Stomach smooth muscle (tissue), 2 donors: ENCODE data around the gene ZSCAN1.
"Not testable (repeated sequence)": the region's sequence is repeated elsewhere in the genome, so short reads cannot be mapped to it uniquely, and the experiment has no call there.

Experiments
- H3K27ac ChIP-seq: one replicate; pipeline ENCODE4 v1.7.0; 2013; ENCODE audit warnings: mild to moderate bottlenecking, low read length, inconsistent platforms
- H3K27me3 ChIP-seq, 2 donors: one replicate each; pipeline ENCODE4 v1.7.0; 2013; ENCODE audit warnings: low read length in 2 of 2; ENCODE audit not compliant: insufficient read depth in 2 of 2, control insufficient read depth in 1 of 2
- H3K36me3 ChIP-seq, 2 donors: one replicate each; pipeline ENCODE4 v1.7.0; 2013; ENCODE audit warnings: low read length in 2 of 2; ENCODE audit not compliant: control insufficient read depth in 2 of 2, insufficient read depth in 2 of 2
- H3K4me1 ChIP-seq: one replicate; pipeline ENCODE4 v1.7.0; 2013; ENCODE audit warnings: low read length; ENCODE audit not compliant: control insufficient read depth, insufficient read depth
- H3K4me3 ChIP-seq, 2 donors: one replicate each; pipeline ENCODE4 v1.7.0; 2013; ENCODE audit warnings: low read length in 2 of 2
- H3K9ac ChIP-seq, 2 donors: one replicate each; pipeline ENCODE4 v1.7.0; 2013; ENCODE audit warnings: low read length in 2 of 2, mild to moderate bottlenecking in 1 of 2
- H3K9me3 ChIP-seq, 2 donors: one replicate each; pipeline ENCODE4 v1.7.0; 2013; ENCODE audit warnings: low read length in 2 of 2; ENCODE audit not compliant: control insufficient read depth in 2 of 2
- donor health status: healthy.
- donor health status: Pancreatic carcinoma.

Gene ZSCAN1

DNA sequence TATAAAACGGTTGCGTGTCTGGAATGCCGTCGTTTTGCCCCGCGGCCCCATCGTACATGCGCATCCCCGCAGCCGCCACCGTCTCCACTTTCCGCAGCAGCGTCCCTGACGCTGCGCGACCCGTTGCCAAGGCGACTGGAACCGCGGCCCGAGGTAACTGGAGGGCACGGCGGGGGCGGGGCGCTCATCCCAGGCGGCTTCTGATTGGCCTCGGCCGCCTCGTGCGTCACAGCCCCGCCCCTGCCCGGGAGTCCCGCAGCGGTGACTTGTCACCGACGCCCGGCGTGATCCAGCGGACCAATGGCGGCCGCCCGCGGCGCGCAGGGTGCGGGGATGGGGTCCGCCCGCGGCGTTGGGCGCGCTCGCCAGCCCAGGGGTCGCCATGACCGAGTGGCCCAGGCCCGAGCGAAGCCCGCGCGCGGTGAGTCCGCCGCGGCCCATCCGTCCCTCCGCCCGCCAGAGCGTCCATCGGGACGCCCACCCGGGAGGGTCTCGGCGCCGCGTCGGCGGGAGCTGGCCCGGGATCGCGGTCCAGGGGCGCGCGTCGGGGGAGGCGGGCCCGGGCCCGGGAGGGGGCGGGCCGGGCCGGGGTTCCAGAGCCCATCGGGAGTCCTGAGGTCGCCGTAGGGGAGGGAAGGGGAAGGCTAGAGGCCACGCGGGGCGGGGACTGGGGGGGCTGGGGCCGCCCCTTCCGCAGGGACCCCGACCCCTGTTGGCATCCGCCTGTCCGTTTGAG, at the start of gene ZSCAN1:
ZSCAN1 (plus strand) TSS at position 285 of the 736 bp plus-strand sequence. CDS start 3,812 bp downstream, outside the sequence.
- Histone ChIP-seq H3K27ac (no peak within 1 kb of the TSS), H3K4me3 (peak within 1 kb of the TSS in 1 of 2 donors; percentile 67), H3K9ac (no peak within 1 kb of the TSS), H3K4me1 (peaks cover 2% of the 10 kb centered on the region), H3K36me3 (no peaks in the 10 kb centered on the region), H3K9me3 (peaks cover 0 to 10% of the 10 kb centered on the region in 2 donors), H3K27me3 (peaks cover 4 to 12% of the 10 kb centered on the region in 2 donors)

DNA sequence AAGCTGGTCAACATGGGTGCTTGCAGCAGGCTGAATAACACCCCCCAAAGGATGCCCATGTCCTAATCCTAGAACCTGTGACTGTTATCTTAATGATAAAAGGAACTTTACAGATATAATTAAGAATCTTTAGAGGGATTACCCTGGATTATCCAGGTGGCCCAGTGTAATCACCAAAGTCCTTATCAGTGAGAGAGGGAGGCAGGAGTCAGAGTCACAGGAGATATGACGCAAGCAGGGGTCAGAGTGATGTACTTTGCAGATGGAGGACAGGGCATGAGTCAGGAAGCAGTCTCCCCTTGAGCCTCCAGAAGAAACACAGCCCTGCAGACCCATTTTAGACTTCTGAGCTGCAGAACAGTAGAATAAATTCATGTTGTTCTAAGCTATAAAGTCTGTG, 41.0 kb upstream of the ZSCAN1 start:
- Histone ChIP-seq H3K36me3 (peaks cover 51 to 70% of the 10 kb centered on the region in 2 donors), H3K27me3 (no peaks in the 10 kb centered on the region), H3K27ac (no peak overlapping the region), H3K4me3 (no peak overlapping the region), H3K9me3 (peaks cover 42 to 45% of the 10 kb centered on the region in 2 donors), H3K4me1 (no peaks in the 10 kb centered on the region), H3K9ac (no peak overlapping the region)

- peaks cover 21 to 22% of the 10 kb centered on the region in 2 donors for H3K9me3 ChIP-seq
- H3K27ac ChIP-seq = no peak overlapping the region
- H3K9ac ChIP-seq = no peak overlapping the region
- H3K4me1 ChIP-seq = peaks cover 24% of the 10 kb centered on the region
- no peaks in the 10 kb centered on the region for H3K27me3 ChIP-seq
- peak overlapping the region in 1 of 2 donors; percentile 34 for H3K4me3 ChIP-seq
- peaks cover 47 to 58% of the 10 kb centered on the region in 2 donors for H3K36me3 ChIP-seq
Observed at GRCh38 chr19:58000677-58001076, 33.1 kb upstream of the ZSCAN1 start.

DNA sequence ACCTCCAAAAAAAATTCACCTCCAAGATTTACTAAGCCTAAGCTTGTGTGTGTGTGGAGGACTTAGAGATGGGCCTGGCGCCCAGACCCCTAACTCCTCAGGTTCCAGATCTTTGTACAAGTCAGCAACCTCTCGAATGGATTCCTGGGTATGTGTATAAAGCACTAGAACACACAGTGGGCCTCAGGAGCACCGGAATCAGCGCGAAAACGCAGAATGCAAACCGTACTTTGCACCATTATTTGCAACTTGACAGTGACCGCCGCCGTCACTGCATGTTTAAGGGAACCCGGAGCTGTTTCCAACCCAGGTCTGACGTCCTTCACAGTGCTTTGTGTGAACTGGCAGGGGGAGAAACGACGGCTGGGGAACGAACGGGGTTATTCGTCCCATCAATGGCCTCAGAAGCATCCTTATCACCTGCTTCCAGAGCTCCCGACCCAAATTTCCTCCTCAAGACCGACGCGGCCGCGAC, 31.9 kb upstream of the ZSCAN1 start:
- H3K9me3 ChIP-seq = peaks cover 18 to 23% of the 10 kb centered on the region in 2 donors

DNA sequence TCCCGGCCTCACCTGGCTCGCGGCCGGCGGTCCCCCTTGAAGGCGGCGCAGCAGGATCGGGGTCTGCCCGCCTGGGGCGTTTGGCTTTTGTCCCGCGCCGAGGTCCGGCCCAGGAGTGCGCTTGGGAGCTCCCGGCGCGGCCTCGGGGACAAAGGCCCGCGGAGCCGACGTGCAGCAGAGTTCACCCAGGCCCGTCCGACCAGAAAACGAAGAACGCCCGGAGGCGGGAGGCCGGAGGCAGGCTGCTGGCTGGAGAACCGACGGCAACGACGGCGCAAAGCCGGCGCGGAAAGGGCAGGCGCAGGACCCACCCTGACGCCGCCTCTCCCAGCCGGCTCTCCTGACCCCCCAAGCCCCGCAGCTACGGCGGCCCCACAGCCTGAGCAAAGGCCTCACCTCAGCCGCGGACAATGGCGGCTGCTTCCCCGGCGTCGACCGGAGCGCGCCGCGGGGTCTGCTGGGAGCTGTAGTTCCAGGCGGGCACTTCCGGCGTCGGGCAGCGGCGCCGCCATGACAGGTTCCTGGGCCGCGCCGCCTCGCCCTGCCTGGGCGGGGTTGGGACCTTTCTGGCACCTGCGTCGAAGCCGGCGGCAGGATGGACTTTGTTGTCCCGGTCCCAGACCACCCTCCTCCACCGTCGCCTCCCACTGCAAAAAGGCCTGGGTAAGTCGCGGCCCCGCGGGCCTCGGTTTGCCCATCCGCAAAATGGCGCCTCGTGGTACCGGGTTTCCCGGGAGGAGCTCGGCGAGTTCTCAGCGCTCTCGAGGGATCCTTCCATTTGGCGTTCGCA, 31.2 kb upstream of the ZSCAN1 start, which contains the start of gene ZNF606:
ZNF606 (minus strand) TSS at position 437 of the 790 bp plus-strand sequence. CDS start 1,501 bp downstream, outside the sequence.
- H3K4me1 ChIP-seq = peaks cover 24% of the 10 kb centered on the region
- H3K9ac ChIP-seq = peak within 1 kb of the TSS; percentile 81 to 95
- H3K4me3 ChIP-seq = peak within 1 kb of the TSS; percentile 91 to 94
- H3K27me3 ChIP-seq = no peaks in the 10 kb centered on the region
- peaks cover 48 to 51% of the 10 kb centered on the region in 2 donors for H3K36me3 ChIP-seq
- H3K27ac ChIP-seq = peak within 1 kb of the TSS; percentile 71
- peaks cover 23 to 29% of the 10 kb centered on the region in 2 donors for H3K9me3 ChIP-seq

More for the DNA sequence above, 31.9 kb upstream of the ZSCAN1 start:
- peaks cover 24% of the 10 kb centered on the region for H3K4me1 ChIP-seq
- H3K27me3 ChIP-seq = no peaks in the 10 kb centered on the region
- H3K27ac ChIP-seq = peak overlapping the region; percentile 71
- peak overlapping the region; percentile 81 to 95 for H3K9ac ChIP-seq
- peaks cover 50 to 53% of the 10 kb centered on the region in 2 donors for H3K36me3 ChIP-seq
- H3K4me3 ChIP-seq = peak overlapping the region; percentile 91 to 94

- Histone ChIP-seq H3K36me3 (peaks cover 45 to 46% of the 10 kb centered on the region in 2 donors), H3K9me3 (peaks cover 21 to 32% of the 10 kb centered on the region in 2 donors), H3K9ac (peak overlapping the region; percentile 81 to 95), H3K4me3 (peak overlapping the region; percentile 91 to 94), H3K4me1 (peaks cover 24% of the 10 kb centered on the region), H3K27ac (peak overlapping the region; percentile 71), H3K27me3 (no peaks in the 10 kb centered on the region)
Observed at GRCh38 chr19:58003174-58003828, 30.5 kb upstream of the ZSCAN1 start.

GRCh38 chr19:58007285-58007684, 26.5 kb upstream of the ZSCAN1 start:
- Histone ChIP-seq H3K27ac (no peak overlapping the region), H3K4me1 (peaks cover 30% of the 10 kb centered on the region), H3K27me3 (no peaks in the 10 kb centered on the region), H3K9ac (no peak overlapping the region), H3K4me3 (peak overlapping the region in 1 of 2 donors; percentile 8), H3K9me3 (peaks cover 21 to 42% of the 10 kb centered on the region in 2 donors), H3K36me3 (peaks cover 22 to 28% of the 10 kb centered on the region in 2 donors)

GRCh38 chr19:58008877-58009276, 24.9 kb upstream of the ZSCAN1 start:
- not testable (repeated sequence) for H3K27ac ChIP-seq, H3K4me3 ChIP-seq, H3K27me3 ChIP-seq, H3K9ac ChIP-seq
- Histone ChIP-seq H3K9me3 (peaks cover 21 to 38% of the 10 kb centered on the region in 2 donors), H3K4me1 (peaks cover 21% of the 10 kb centered on the region), H3K36me3 (peaks cover 22 to 28% of the 10 kb centered on the region in 2 donors)

GRCh38 chr19:58009301-58009665, 24.5 kb upstream of the ZSCAN1 start:
- H3K27ac ChIP-seq = no peak overlapping the region

DNA sequence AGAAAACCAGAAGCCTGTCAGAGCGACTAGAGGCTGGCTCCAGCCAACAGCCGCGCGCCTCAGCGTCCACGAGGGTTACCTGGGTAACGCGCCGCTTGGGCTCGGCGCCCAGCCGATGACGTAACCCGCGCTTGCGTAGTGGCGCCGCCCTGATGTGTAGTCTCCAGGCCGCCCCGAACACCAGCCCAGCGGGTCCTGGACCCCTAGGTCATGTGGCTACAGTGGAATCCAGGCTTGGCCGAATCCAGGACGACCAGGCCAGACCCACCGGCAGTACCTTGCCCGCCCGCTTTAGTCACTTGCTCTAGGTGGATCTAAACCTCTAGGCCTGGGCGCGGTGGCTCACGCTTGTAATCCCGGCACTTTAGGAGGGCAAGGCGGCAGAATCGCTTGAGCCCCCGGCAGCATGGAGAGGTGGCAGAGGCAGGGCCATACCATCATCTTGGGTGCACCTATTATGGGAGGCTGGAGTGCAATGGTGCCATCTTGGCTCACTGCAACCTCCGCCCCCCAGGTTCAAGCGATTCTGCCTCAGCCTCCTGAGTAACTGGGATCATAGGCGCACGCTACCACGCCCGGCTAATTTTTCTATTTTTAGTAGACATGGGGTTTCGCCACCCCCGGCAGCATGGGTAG, 24.0 kb upstream of the ZSCAN1 start:
- Histone ChIP-seq H3K9ac (peak overlapping the region; percentile 60 to 72), H3K27ac (peak overlapping the region; percentile 58), H3K4me1 (peaks cover 12% of the 10 kb centered on the region), H3K9me3 (peaks cover 15 to 30% of the 10 kb centered on the region in 2 donors), H3K27me3 (no peaks in the 10 kb centered on the region), H3K4me3 (peak overlapping the region; percentile 58 to 73), H3K36me3 (peaks cover 16 to 23% of the 10 kb centered on the region in 2 donors)

More at GRCh38 chr19:58009301-58009665, 24.5 kb upstream of the ZSCAN1 start:
- H3K9ac ChIP-seq = no peak overlapping the region
- no peaks in the 10 kb centered on the region for H3K27me3 ChIP-seq
- peaks cover 17% of the 10 kb centered on the region for H3K4me1 ChIP-seq
- H3K36me3 ChIP-seq = peaks cover 21 to 28% of the 10 kb centered on the region in 2 donors
- peak overlapping the region; percentile 13 to 73 for H3K4me3 ChIP-seq
- H3K9me3 ChIP-seq = peaks cover 20 to 34% of the 10 kb centered on the region in 2 donors
